ENCODE data around the gene ZFPM1. TPM values are rescaled to one million over a fixed set of nuclear protein-coding genes. Genes with fewer than 3 reads are reported as not detected.

The ZFPM1 gene
- total and polyA plus RNA-seq, 7 experiments from 2014 or later = 0.15 to 28.1 (median 13.5) TPM

- ATAC-seq (no peak), DNase-seq (no peak)
- H3K4me3 Mint-ChIP-seq = no peak overlapping the region
- H3K27ac Mint-ChIP-seq = peak overlapping the region in 4 of 9 donors; percentile 46 to 88 (median 73)
- H3K27me3 Mint-ChIP-seq = peaks cover 0 to 6% (median 0%) of the 10 kb centered on the region in 5 donors
- POLR2A ChIA-PET = no interaction called here
- CTCF ChIA-PET = no interaction called here
- Histone ChIP-seq H3K9me3 (ENCODE audit: control insufficient read depth in 2 of 3, low read length in 3 of 3) (no peaks in the 10 kb centered on the region), H3K4me1 (ENCODE audit: control insufficient read depth in 2 of 2, insufficient read depth in 2 of 2, low read length in 2 of 2) (peaks cover 34 to 51% of the 10 kb centered on the region in 2 donors), H3K36me3 (ENCODE audit: control insufficient read depth in 2 of 3, insufficient read depth in 3 of 3, low read length in 3 of 3) (no peaks in the 10 kb centered on the region), H3K27me3 (ENCODE audit: control insufficient read depth in 2 of 2, insufficient read depth in 2 of 2, low read length in 2 of 2) (no peaks in the 10 kb centered on the region), H3K4me3 (ENCODE audit: low read length) (no peak overlapping the region), H3K27ac (ENCODE audit: low read depth, low read length) (no peak overlapping the region)
- peaks cover 24 to 73% (median 45%) of the 10 kb centered on the region in 7 donors for H3K4me1 Mint-ChIP-seq
- intact Hi-C loops (cut with micrococcal nuclease) = loop anchor here in 1 of 2 donors (5.0 kb wide), 1 partner anchor 52 kb away; no protein-coding TSS in a partner anchor
- H3K36me3 Mint-ChIP-seq = no peaks in the 10 kb centered on the region
- H3K9me3 Mint-ChIP-seq = peaks cover 0 to 8% (median 0%) of the 10 kb centered on the region in 11 donors
Observed at GRCh38 chr16:88475037-88475436, 22.0 kb downstream of the ZFPM1 start.

GRCh38 chr16:88476203-88476602, 23.1 kb downstream of the ZFPM1 start:
- no peak overlapping the region for H3K4me3 ChIP-seq (ENCODE audit: low read length)
- no peak overlapping the region for H3K27ac ChIP-seq (ENCODE audit: low read depth, low read length)
- no peaks in the 10 kb centered on the region for H3K9me3 ChIP-seq (ENCODE audit: control insufficient read depth in 2 of 3, low read length in 3 of 3)
- peaks cover 0 to 8% (median 0%) of the 10 kb centered on the region in 11 donors for H3K9me3 Mint-ChIP-seq
- H3K4me1 ChIP-seq (ENCODE audit: control insufficient read depth in 2 of 2, insufficient read depth in 2 of 2, low read length in 2 of 2) = peaks cover 36 to 51% of the 10 kb centered on the region in 2 donors
- H3K4me3 Mint-ChIP-seq = peak overlapping the region in 1 of 10 donors; percentile 78
- peaks cover 0 to 6% (median 0%) of the 10 kb centered on the region in 5 donors for H3K27me3 Mint-ChIP-seq
- H3K36me3 Mint-ChIP-seq = no peaks in the 10 kb centered on the region
- no peaks in the 10 kb centered on the region for H3K27me3 ChIP-seq (ENCODE audit: control insufficient read depth in 2 of 2, insufficient read depth in 2 of 2, low read length in 2 of 2)
- ATAC-seq = no peak
- intact Hi-C loops (cut with micrococcal nuclease) = loop anchor here in 1 of 2 donors (5.0 kb wide), 1 partner anchor 51 kb away; no protein-coding TSS in a partner anchor
- H3K27ac Mint-ChIP-seq = peak overlapping the region in 5 of 9 donors; percentile 6 to 93 (median 80)
- peaks cover 22 to 68% (median 38%) of the 10 kb centered on the region in 7 donors for H3K4me1 Mint-ChIP-seq
- ChIA-PET CTCF (no interaction called here), POLR2A (no interaction called here)
- peak in 1 of 9 donors; percentile 8 for DNase-seq
- no peaks in the 10 kb centered on the region for H3K36me3 ChIP-seq (ENCODE audit: control insufficient read depth in 2 of 3, insufficient read depth in 3 of 3, low read length in 3 of 3)

- H3K36me3 Mint-ChIP-seq = no peaks in the 10 kb centered on the region
- POLR2A ChIA-PET = interaction anchor here (1.0 to 1.5 kb wide), 2 partner anchors 20 to 25 kb away, joined by 3 to 6 read pairs; no protein-coding TSS in a partner anchor
- peak overlapping the region; percentile 6 to 93 (median 64) for H3K27ac Mint-ChIP-seq
- intact Hi-C loops (cut with micrococcal nuclease) = loop anchor here in 1 of 2 donors (5.0 kb wide), 1 partner anchor 50 kb away; no protein-coding TSS in a partner anchor
- DNase-seq = no peak
- Histone ChIP-seq H3K4me3 (ENCODE audit: low read length) (no peak overlapping the region), H3K27ac (ENCODE audit: low read depth, low read length) (peak overlapping the region; percentile 24), H3K36me3 (ENCODE audit: control insufficient read depth in 2 of 3, insufficient read depth in 3 of 3, low read length in 3 of 3) (no peaks in the 10 kb centered on the region), H3K9me3 (ENCODE audit: control insufficient read depth in 2 of 3, low read length in 3 of 3) (no peaks in the 10 kb centered on the region), H3K27me3 (ENCODE audit: control insufficient read depth in 2 of 2, insufficient read depth in 2 of 2, low read length in 2 of 2) (no peaks in the 10 kb centered on the region), H3K4me1 (ENCODE audit: control insufficient read depth in 2 of 2, insufficient read depth in 2 of 2, low read length in 2 of 2) (peaks cover 29 to 44% of the 10 kb centered on the region in 2 donors)
- H3K4me3 Mint-ChIP-seq = peak overlapping the region in 8 of 10 donors; percentile 36 to 78 (median 56)
- CTCF ChIA-PET = no interaction called here
- ATAC-seq = no peak
- peaks cover 0 to 8% (median 0%) of the 10 kb centered on the region in 11 donors for H3K9me3 Mint-ChIP-seq
- peaks cover 0 to 6% (median 0%) of the 10 kb centered on the region in 5 donors for H3K27me3 Mint-ChIP-seq
- peaks cover 22 to 69% (median 38%) of the 10 kb centered on the region in 7 donors for H3K4me1 Mint-ChIP-seq
Observed at GRCh38 chr16:88476817-88477397, 23.8 kb downstream of the ZFPM1 start.

GRCh38 chr16:88477631-88478519, 24.8 kb downstream of the ZFPM1 start:
- POLR2A ChIA-PET = interaction anchor here (0.6 to 1.9 kb wide), 6 partner anchors 10 to 32 kb away, joined by 3 to 6 read pairs (median 4); no protein-coding TSS in a partner anchor
- DNase-seq (peak in 7 of 9 donors; percentile 41 to 63 (median 55)), ATAC-seq (peak; percentile 59)
- H3K27me3 ChIP-seq (ENCODE audit: control insufficient read depth in 2 of 2, insufficient read depth in 2 of 2, low read length in 2 of 2) = no peaks in the 10 kb centered on the region
- H3K27ac ChIP-seq (ENCODE audit: low read depth, low read length) = peak overlapping the region; percentile 51
- Mint-ChIP-seq H3K27ac (peak overlapping the region in 8 of 9 donors; percentile 45 to 93 (median 72)), H3K4me1 (peaks cover 22 to 64% (median 38%) of the 10 kb centered on the region in 7 donors), H3K9me3 (peaks cover 0 to 4% (median 0%) of the 10 kb centered on the region in 11 donors), H3K36me3 (no peaks in the 10 kb centered on the region), H3K27me3 (peaks cover 0 to 6% (median 0%) of the 10 kb centered on the region in 5 donors), H3K4me3 (peak overlapping the region; percentile 55 to 78 (median 70))
- CTCF ChIA-PET = no interaction called here
- intact Hi-C loops (cut with micrococcal nuclease) = loop anchor here in 1 of 2 donors (1.0 to 5.0 kb wide), 3 partner anchors 9 to 49 kb away; no protein-coding TSS in a partner anchor
- H3K9me3 ChIP-seq (ENCODE audit: control insufficient read depth in 2 of 3, low read length in 3 of 3) = no peaks in the 10 kb centered on the region
- no peaks in the 10 kb centered on the region for H3K36me3 ChIP-seq (ENCODE audit: control insufficient read depth in 2 of 3, insufficient read depth in 3 of 3, low read length in 3 of 3)
- peaks cover 26 to 40% of the 10 kb centered on the region in 2 donors for H3K4me1 ChIP-seq (ENCODE audit: control insufficient read depth in 2 of 2, insufficient read depth in 2 of 2, low read length in 2 of 2)
- H3K4me3 ChIP-seq (ENCODE audit: low read length) = no peak overlapping the region

GRCh38 chr16:88478889-88479792, 26.1 kb downstream of the ZFPM1 start:
- Histone ChIP-seq H3K9me3 (ENCODE audit: control insufficient read depth in 2 of 3, low read length in 3 of 3) (no peaks in the 10 kb centered on the region), H3K36me3 (ENCODE audit: control insufficient read depth in 2 of 3, insufficient read depth in 3 of 3, low read length in 3 of 3) (no peaks in the 10 kb centered on the region), H3K27ac (ENCODE audit: low read depth, low read length) (peak overlapping the region; percentile 8), H3K4me1 (ENCODE audit: control insufficient read depth in 2 of 2, insufficient read depth in 2 of 2, low read length in 2 of 2) (peaks cover 26 to 40% of the 10 kb centered on the region in 2 donors), H3K4me3 (ENCODE audit: low read length) (no peak overlapping the region), H3K27me3 (ENCODE audit: control insufficient read depth in 2 of 2, insufficient read depth in 2 of 2, low read length in 2 of 2) (no peaks in the 10 kb centered on the region)
- ChIA-PET POLR2A (interaction anchor here (1.5 to 1.9 kb wide), 3 partner anchors 11 to 24 kb away, joined by 4 to 5 read pairs (median 5); no protein-coding TSS in a partner anchor), CTCF (interaction anchor here (1.2 kb wide), 1 partner anchor 26 kb away, joined by 3 read pairs; no protein-coding TSS in a partner anchor)
- DNase-seq = no peak
- ATAC-seq = no peak
- H3K4me3 Mint-ChIP-seq = peak overlapping the region in 7 of 10 donors; percentile 40 to 78 (median 75)
- H3K9me3 Mint-ChIP-seq = peaks cover 0 to 3% (median 0%) of the 10 kb centered on the region in 11 donors
- peak overlapping the region in 4 of 9 donors; percentile 28 to 93 (median 66) for H3K27ac Mint-ChIP-seq
- peaks cover 0 to 6% (median 0%) of the 10 kb centered on the region in 5 donors for H3K27me3 Mint-ChIP-seq
- H3K4me1 Mint-ChIP-seq = peaks cover 22 to 66% (median 39%) of the 10 kb centered on the region in 7 donors
- H3K36me3 Mint-ChIP-seq = no peaks in the 10 kb centered on the region
- intact Hi-C loops (cut with micrococcal nuclease) = loop anchor here in 1 of 2 donors (1.0 to 5.0 kb wide), 3 partner anchors 10 to 48 kb away; no protein-coding TSS in a partner anchor

All from naive thymus-derived CD4-positive, alpha-beta T cell (primary cell).